Breast epithelium (tissue), 4 donors: ENCODE results near the gene PDGFD. TPM values are rescaled to one million over a fixed set of nuclear protein-coding genes. Genes with fewer than 3 reads are reported as not detected.

Experiments
- DNase-seq, 2 donors: peaks; one replicate each; pipeline ENCODE4 v3.0.0-alpha.2; 2019; ENCODE audit warnings: low spot score in 2 of 2
- H3K27ac ChIP-seq, 2 donors: fragments of 200-600 bp; sonication (generic) in 1 of 2; one replicate each; pipeline ENCODE4 v1.5.1; 2016 to 2019; ENCODE audit warnings: mild to moderate bottlenecking in 1 of 2
- H3K27me3 ChIP-seq, 2 donors: fragments of 200-600 bp; sonication (generic) in 1 of 2; one replicate each; pipeline versions ENCODE4 v1.5.1 to v1.6.0; 2017 to 2019; ENCODE audit warnings: control low read depth in 1 of 2, mild to moderate bottlenecking in 1 of 2
- H3K36me3 ChIP-seq: fragments of 200-600 bp; one replicate; pipeline ENCODE4 v1.5.1; 2019
- H3K4me1 ChIP-seq, 2 donors: fragments of 200-600 bp; sonication (generic); one replicate each; pipeline ENCODE4 v1.5.1; 2016 to 2019; ENCODE audit warnings: control low read depth in 1 of 2
- H3K4me3 ChIP-seq, 3 donors: fragments of 200-600 bp; sonication (generic); 1 replicate in 2 of 3; 2 replicates in 1 of 3; pipeline ENCODE4 v1.5.1; 2016 to 2019; ENCODE audit warnings: mild to moderate bottlenecking in 3 of 3, moderate library complexity in 2 of 3
- H3K9me3 ChIP-seq, 2 donors: fragments of 200-600 bp; sonication (generic) in 1 of 2; one replicate each; pipeline ENCODE4 v1.5.1; 2016 to 2019; ENCODE audit warnings: control low read depth in 1 of 2
- POLR2A ChIP-seq: fragments of 450-650 bp; IDR thresholded peaks from one replicate; pipeline ENCODE4 v1.6.1; 2016; ENCODE audit warnings: antibody characterized with exemption, mild to moderate bottlenecking, moderate library complexity
- POLR2AphosphoS5 ChIP-seq, 3 donors: sonication (generic); formaldehyde crosslinking; IDR thresholded peaks; one replicate each; pipeline ENCODE4 v1.6.1; 2017; ENCODE audit warnings: antibody characterized with exemption in 3 of 3
- intact Hi-C: fragments of 100-400 bp; cut with DNase I; formaldehyde crosslinking; loops from one replicate; pipeline ENCODE4 v1.15.1; 2023; ENCODE audit warnings: low total_unique reads
- total RNA-seq, 3 donors: library from RNA; depleted of rRNA; stranded (reverse); fragments of >200 nt; gene quantifications; one replicate each; pipeline ENCODE4 v1.1.0, GENCODE V29; 2016
- TF ChIP-seq, protein P1 (sequence below), 3 donors: fragments of 450-650 bp; IDR thresholded peaks; one replicate each; pipeline ENCODE4 v1.5.1; 2016 to 2017; ENCODE audit warnings: antibody characterized with exemption in 3 of 3, mild to moderate bottlenecking in 3 of 3, moderate library complexity in 3 of 3

PDGFD gene
- total RNA-seq, 3 donors from 2014 or later = 21.8 to 76.0 (median 53.1) TPM

DNA sequence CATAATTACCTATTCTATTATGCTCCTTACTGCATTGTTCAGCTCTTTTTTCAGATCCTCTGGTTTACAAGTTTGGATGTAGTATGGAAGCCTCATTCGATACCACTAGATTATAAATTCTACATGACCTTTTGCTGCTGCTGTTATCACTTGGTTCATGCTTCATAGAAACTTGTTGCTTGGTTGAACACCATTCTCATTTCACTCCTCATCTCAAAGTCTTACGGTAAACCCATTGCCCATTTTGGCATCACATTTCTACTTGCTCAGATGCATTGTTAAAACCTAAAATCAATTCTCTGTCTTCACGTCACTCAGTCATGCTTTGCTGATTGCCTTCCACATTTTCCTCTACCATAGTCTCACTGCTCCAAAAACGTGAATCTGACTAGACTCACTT, 283.0 kb downstream of the PDGFD start:
- DNase-seq = no peak
- Histone ChIP-seq H3K36me3 (no peaks in the 10 kb centered on the region), H3K4me1 (no peaks in the 10 kb centered on the region), H3K9me3 (no peaks in the 10 kb centered on the region), H3K27me3 (no peaks in the 10 kb centered on the region), H3K27ac (no peak overlapping the region), H3K4me3 (no peak overlapping the region)
- intact Hi-C loops = no loop called here
- TF ChIP-seq, protein P1, sequence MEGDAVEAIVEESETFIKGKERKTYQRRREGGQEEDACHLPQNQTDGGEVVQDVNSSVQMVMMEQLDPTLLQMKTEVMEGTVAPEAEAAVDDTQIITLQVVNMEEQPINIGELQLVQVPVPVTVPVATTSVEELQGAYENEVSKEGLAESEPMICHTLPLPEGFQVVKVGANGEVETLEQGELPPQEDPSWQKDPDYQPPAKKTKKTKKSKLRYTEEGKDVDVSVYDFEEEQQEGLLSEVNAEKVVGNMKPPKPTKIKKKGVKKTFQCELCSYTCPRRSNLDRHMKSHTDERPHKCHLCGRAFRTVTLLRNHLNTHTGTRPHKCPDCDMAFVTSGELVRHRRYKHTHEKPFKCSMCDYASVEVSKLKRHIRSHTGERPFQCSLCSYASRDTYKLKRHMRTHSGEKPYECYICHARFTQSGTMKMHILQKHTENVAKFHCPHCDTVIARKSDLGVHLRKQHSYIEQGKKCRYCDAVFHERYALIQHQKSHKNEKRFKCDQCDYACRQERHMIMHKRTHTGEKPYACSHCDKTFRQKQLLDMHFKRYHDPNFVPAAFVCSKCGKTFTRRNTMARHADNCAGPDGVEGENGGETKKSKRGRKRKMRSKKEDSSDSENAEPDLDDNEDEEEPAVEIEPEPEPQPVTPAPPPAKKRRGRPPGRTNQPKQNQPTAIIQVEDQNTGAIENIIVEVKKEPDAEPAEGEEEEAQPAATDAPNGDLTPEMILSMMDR (IDR thresholded peaks at IDR 0.05) = no peak
- TF ChIP-seq POLR2AphosphoS5 (IDR thresholded peaks at IDR 0.05) = no peak
- no peak for TF ChIP-seq POLR2A

DNA sequence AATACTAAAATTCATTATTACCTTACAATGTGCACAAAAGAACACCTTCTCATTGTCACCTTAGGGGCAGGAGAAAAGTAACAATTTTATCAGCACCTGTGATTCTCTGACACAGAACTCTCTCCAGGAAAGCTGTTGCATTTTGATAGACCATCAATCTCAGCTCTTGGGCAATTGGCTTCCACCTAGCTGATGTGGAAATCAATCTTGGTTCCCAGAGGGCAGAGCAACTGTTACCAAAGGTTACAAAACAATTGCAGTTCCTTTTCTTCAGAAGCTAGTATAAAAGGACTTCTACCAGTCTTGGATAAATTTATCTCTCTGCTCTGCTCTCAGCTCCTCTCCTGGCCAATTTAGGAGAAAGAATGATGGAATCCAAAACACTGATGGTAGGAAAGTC, 285.3 kb downstream of the PDGFD start:
- Histone ChIP-seq H3K4me1 (no peaks in the 10 kb centered on the region), H3K27me3 (no peaks in the 10 kb centered on the region), H3K4me3 (no peak overlapping the region), H3K9me3 (no peaks in the 10 kb centered on the region), H3K27ac (no peak overlapping the region), H3K36me3 (no peaks in the 10 kb centered on the region)
- TF ChIP-seq POLR2AphosphoS5 (IDR thresholded peaks at IDR 0.05) = peak in 1 of 3 donors; percentile 65
- TF ChIP-seq POLR2A = no peak
- DNase-seq = no peak
- intact Hi-C loops = no loop called here

DNA sequence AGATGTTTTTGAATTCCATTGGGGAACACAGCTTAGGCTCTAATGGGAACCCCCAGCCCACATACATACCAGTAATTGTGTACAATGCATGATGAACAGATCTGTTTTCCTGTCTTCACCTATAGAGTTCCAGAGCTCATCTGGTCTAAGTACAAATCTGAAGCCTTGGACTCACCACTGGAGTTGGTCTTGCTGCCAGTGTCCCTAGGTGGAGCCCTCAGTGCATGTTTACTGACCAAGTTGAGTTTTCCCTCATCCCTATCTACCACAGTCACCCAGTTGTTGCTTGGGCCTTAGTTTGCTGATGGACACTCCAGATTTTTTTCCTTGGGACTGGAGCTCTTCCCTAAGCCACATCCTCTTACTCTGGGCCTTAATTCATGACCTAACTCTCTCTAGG, 286.7 kb downstream of the PDGFD start:
- DNase-seq = no peak
- no peak overlapping the region for H3K4me3 ChIP-seq
- H3K4me1 ChIP-seq = no peaks in the 10 kb centered on the region
- H3K36me3 ChIP-seq = no peaks in the 10 kb centered on the region
- TF ChIP-seq, protein P1 (IDR thresholded peaks at IDR 0.05) = no peak
- no peak for TF ChIP-seq POLR2A
- TF ChIP-seq POLR2AphosphoS5 (IDR thresholded peaks at IDR 0.05) = no peak
- no peaks in the 10 kb centered on the region for H3K27me3 ChIP-seq
- no peaks in the 10 kb centered on the region for H3K9me3 ChIP-seq
- H3K27ac ChIP-seq = no peak overlapping the region
- intact Hi-C loops = no loop called here

DNA sequence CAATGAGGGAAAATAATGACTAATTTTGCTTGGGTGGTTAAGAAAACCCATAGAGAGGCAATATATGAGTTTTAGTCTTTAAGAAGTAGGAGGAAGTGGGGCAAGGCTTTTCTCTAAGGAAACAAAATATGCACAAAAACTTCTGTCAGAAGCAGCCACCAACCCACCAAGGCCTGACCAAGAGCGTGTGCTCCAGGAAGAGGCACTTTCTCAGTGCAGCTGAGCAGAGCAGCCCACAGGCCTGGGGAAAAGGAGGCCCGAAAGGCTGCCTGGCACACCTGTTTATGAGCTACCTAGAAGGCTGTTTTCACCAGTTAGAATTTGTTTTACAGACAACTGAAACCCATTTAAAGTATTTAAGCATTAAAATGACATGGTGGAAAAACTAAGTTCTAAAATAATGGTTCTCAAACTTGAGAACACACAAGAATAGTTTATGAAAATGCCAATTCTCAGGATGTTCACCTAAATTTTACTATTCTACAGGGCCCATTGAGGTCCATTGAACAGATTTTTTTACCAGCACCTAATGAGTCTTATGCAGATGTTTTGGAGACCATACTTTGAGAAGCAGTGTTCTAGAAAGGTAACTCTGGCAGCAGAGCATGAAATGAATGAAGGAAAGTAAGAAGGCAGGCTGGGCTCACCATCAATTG, 288.0 kb downstream of the PDGFD start:
- no peak for DNase-seq
- intact Hi-C loops = no loop called here

DNA sequence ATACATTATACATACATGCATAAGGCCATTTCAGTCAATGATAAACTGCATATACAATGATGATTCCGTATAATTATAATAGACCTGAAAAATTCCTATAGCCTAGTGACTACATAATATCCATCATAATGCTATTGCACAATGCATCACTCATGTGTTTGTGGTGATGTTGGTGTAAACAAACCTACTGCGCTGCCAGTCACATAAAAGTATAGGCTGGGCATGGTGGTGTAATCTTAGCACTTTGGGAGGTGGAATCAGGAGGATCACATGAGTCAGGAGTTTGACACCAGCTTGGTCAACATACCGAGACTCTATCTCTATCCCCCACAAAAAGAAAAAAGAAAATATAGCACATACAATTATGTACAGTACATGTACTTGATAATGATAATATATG, 291.2 kb downstream of the PDGFD start:
- Histone ChIP-seq H3K9me3 (no peaks in the 10 kb centered on the region), H3K27me3 (no peaks in the 10 kb centered on the region), H3K4me1 (no peaks in the 10 kb centered on the region), H3K27ac (no peak overlapping the region), H3K36me3 (no peaks in the 10 kb centered on the region), H3K4me3 (no peak overlapping the region)
- no peak for DNase-seq
- intact Hi-C loops = no loop called here
- TF ChIP-seq, protein P1 (IDR thresholded peaks at IDR 0.05) = no peak
- TF ChIP-seq POLR2A = no peak
- TF ChIP-seq POLR2AphosphoS5 (IDR thresholded peaks at IDR 0.05) = no peak

More for the DNA sequence above, 288.0 kb downstream of the PDGFD start:
- H3K4me1 ChIP-seq = no peaks in the 10 kb centered on the region
- TF ChIP-seq POLR2AphosphoS5 (IDR thresholded peaks at IDR 0.05) = no peak
- TF ChIP-seq, protein P1 (IDR thresholded peaks at IDR 0.05) = no peak
- TF ChIP-seq POLR2A = no peak
- H3K27me3 ChIP-seq = no peaks in the 10 kb centered on the region
- no peak overlapping the region for H3K4me3 ChIP-seq
- H3K36me3 ChIP-seq = no peaks in the 10 kb centered on the region
- H3K9me3 ChIP-seq = no peaks in the 10 kb centered on the region
- no peak overlapping the region for H3K27ac ChIP-seq
